Loucy (cell line): ENCODE measurements around the gene PAPOLG.

Source experiments
- H2AFZ ChIP-seq: fragments of 200-600 bp; sonication (generic); 2 replicates; pipeline ENCODE4 v1.6.0; 2016; ENCODE audit warnings: antibody characterized with exemption, mild to moderate bottlenecking, low read length, moderate library complexity
- H3F3A ChIP-seq: fragments of 200-600 bp; 2 replicates; pipeline ENCODE4 v1.6.0; 2016; ENCODE audit warnings: antibody characterized with exemption, low read depth, mild to moderate bottlenecking
- H3K27me3 ChIP-seq: fragments of 200-600 bp; sonication (generic); 2 replicates; pipeline ENCODE4 v1.6.1; 2014; ENCODE audit warnings: low read length, mild to moderate bottlenecking; ENCODE audit not compliant: insufficient read depth, poor library complexity, severe bottlenecking
- H3K36me3 ChIP-seq: fragments of 200-600 bp; sonication (generic); 2 replicates; pipeline ENCODE4 v1.6.1; 2016; ENCODE audit warnings: low read length; ENCODE audit not compliant: insufficient read depth
- H3K4me1 ChIP-seq: fragments of 200-600 bp; sonication (generic); 2 replicates; pipeline ENCODE4 v1.5.1; 2014; ENCODE audit warnings: low read length, mild to moderate bottlenecking; ENCODE audit not compliant: insufficient read depth, poor library complexity, severe bottlenecking
- H3K4me2 ChIP-seq: fragments of 200-600 bp; sonication (generic); 2 replicates; pipeline ENCODE4 v1.6.0; 2014; ENCODE audit warnings: antibody characterized with exemption, low read length, low read depth, mild to moderate bottlenecking; ENCODE audit not compliant: poor library complexity, severe bottlenecking
- H3K4me3 ChIP-seq: fragments of 200-600 bp; sonication (generic); 2 replicates; pipeline ENCODE4 v1.5.1; 2014; ENCODE audit warnings: low read length, mild to moderate bottlenecking, mixed read lengths; ENCODE audit not compliant: poor library complexity, severe bottlenecking
- H3K79me2 ChIP-seq: fragments of 200-600 bp; sonication (generic); 2 replicates; pipeline ENCODE4 v1.6.1; 2014; ENCODE audit warnings: low read length; ENCODE audit not compliant: insufficient read depth
- H3K9ac ChIP-seq: fragments of 200-600 bp; sonication (generic); 2 replicates; pipeline ENCODE4 v1.6.0; 2014; ENCODE audit warnings: mild to moderate bottlenecking, low read depth, low read length, moderate library complexity; ENCODE audit not compliant: poor library complexity, severe bottlenecking
- H3K9me2 ChIP-seq: fragments of 200-600 bp; sonication (generic); replicated peaks from 2 replicates; pipeline ENCODE4 v1.6.1; 2016; ENCODE audit warnings: low read depth, low read length, mixed read lengths
- H3K9me3 ChIP-seq: fragments of 200-600 bp; sonication (generic); 2 replicates; pipeline ENCODE4 v1.6.1; 2014; ENCODE audit warnings: mild to moderate bottlenecking, antibody characterized with exemption, low read length, low read depth; ENCODE audit not compliant: insufficient read depth
- H4K20me1 ChIP-seq: fragments of 200-600 bp; sonication (generic); 2 replicates; pipeline ENCODE4 v1.6.0; 2014; ENCODE audit warnings: antibody characterized with exemption, low read length, mild to moderate bottlenecking; ENCODE audit not compliant: insufficient read depth, poor library complexity, severe bottlenecking
- EZH2phosphoT487 ChIP-seq: fragments of 200-600 bp; IDR thresholded peaks from 2 replicates; pipeline ENCODE4 v1.6.1; 2018; ENCODE audit warnings: antibody characterized with exemption, mild to moderate bottlenecking, moderate library complexity, borderline replicate concordance
- TF ChIP-seq, protein P1 (sequence below): fragments of 200-600 bp; sonication (generic); conservative IDR thresholded peaks from 2 replicates; pipeline ENCODE4 v1.5.1; 2014; ENCODE audit warnings: mild to moderate bottlenecking, antibody characterized with exemption, low read length

Gene PAPOLG

DNA sequence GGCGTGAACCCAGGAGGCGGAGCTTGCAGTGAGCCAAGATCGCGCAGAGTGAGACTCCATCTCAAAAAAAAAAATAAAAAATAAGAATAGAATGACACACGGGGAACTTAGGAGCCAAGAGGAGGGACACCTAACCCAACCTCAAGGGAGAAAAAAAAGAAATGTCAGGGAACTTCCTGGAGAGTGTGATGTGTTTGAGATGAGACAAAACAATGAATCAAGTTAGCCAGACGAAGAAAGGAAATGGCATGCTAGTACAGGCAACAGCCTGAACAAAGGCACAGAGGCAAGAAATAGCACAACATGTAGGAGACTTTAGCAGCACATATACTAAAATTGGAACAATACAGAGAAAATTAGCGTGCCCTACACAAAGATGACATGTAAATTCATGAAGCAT is 36.7 kb upstream of the PAPOLG start:
- H2AFZ ChIP-seq: no peak overlapping the region
- H3K9ac ChIP-seq: no peak overlapping the region
- H3K4me2 ChIP-seq: no peak overlapping the region
- no peaks in the 10 kb centered on the region for H3K36me3 ChIP-seq
- no peaks in the 10 kb centered on the region for H3K27me3 ChIP-seq
- H3K4me3 ChIP-seq: no peak overlapping the region
- H3K9me3 ChIP-seq: no peaks in the 10 kb centered on the region
- H3K4me1 ChIP-seq: no peaks in the 10 kb centered on the region
- TF ChIP-seq EZH2phosphoT487: no peak
- TF ChIP-seq, protein P1, sequence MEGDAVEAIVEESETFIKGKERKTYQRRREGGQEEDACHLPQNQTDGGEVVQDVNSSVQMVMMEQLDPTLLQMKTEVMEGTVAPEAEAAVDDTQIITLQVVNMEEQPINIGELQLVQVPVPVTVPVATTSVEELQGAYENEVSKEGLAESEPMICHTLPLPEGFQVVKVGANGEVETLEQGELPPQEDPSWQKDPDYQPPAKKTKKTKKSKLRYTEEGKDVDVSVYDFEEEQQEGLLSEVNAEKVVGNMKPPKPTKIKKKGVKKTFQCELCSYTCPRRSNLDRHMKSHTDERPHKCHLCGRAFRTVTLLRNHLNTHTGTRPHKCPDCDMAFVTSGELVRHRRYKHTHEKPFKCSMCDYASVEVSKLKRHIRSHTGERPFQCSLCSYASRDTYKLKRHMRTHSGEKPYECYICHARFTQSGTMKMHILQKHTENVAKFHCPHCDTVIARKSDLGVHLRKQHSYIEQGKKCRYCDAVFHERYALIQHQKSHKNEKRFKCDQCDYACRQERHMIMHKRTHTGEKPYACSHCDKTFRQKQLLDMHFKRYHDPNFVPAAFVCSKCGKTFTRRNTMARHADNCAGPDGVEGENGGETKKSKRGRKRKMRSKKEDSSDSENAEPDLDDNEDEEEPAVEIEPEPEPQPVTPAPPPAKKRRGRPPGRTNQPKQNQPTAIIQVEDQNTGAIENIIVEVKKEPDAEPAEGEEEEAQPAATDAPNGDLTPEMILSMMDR: no peak
- no peaks in the 10 kb centered on the region for H3K79me2 ChIP-seq
- H3K9me2 ChIP-seq: no peaks in the 10 kb centered on the region
- H4K20me1 ChIP-seq: no peaks in the 10 kb centered on the region
- no peaks in the 10 kb centered on the region for H3F3A ChIP-seq

DNA sequence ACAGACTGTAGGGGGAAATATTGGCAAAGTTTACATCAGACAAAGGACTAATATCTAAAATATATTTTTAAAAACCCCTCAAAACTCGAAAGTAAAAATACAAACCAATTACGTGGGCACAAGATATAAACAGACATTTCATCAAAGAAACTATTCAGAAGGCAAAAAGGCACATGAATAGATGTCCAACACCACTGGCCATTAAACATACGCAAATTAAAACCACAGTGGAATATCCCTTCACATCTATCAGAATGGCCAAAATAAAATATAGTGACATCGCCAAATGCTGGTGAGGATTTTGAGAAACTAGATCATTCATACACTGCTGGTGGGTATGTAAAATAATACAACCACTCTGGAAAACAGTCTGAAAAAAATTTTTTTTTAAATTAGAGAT is 30.6 kb upstream of the PAPOLG start:
- Histone ChIP-seq H3K79me2 (no peaks in the 10 kb centered on the region), H3K9me2 (no peaks in the 10 kb centered on the region)

DNA sequence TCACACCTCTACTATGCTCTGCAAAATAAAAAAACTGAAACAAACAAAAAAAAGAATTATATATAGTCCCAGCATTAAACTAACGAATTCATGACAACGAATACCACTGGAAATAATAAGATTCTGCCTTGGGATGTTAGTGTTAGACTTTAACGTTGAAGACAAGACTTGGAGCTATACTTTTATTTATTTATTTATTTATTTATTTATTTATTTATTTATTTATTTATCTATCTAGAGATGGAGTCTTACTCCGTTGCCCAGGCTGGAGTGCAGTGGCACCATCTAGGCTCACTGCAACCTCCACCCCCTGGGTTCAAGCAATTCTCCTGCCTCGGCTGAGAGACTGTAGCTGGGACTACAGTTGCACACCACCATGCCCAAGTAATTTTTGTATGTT is 27.2 kb upstream of the PAPOLG start:
- no peaks in the 10 kb centered on the region for H4K20me1 ChIP-seq
- TF ChIP-seq, protein P1: no peak
- no peak for TF ChIP-seq EZH2phosphoT487
- no peaks in the 10 kb centered on the region for H3K79me2 ChIP-seq
- H3K4me3 ChIP-seq: no peak overlapping the region
- no peaks in the 10 kb centered on the region for H3K36me3 ChIP-seq
- H3K9ac ChIP-seq: no peak overlapping the region
- H3F3A ChIP-seq: no peaks in the 10 kb centered on the region
- H3K4me2 ChIP-seq: no peak overlapping the region
- no peak overlapping the region for H2AFZ ChIP-seq
- H3K9me2 ChIP-seq: no peaks in the 10 kb centered on the region
- H3K27me3 ChIP-seq: no peaks in the 10 kb centered on the region
- no peaks in the 10 kb centered on the region for H3K9me3 ChIP-seq
- no peaks in the 10 kb centered on the region for H3K4me1 ChIP-seq

More for the DNA sequence above, 30.6 kb upstream of the PAPOLG start:
- Histone ChIP-seq H3K9ac (no peak overlapping the region), H3K4me1 (no peaks in the 10 kb centered on the region), H3K9me3 (no peaks in the 10 kb centered on the region), H3K36me3 (no peaks in the 10 kb centered on the region), H2AFZ (no peak overlapping the region), H3K27me3 (no peaks in the 10 kb centered on the region), H4K20me1 (no peaks in the 10 kb centered on the region), H3K4me3 (no peak overlapping the region), H3K4me2 (no peak overlapping the region), H3F3A (no peaks in the 10 kb centered on the region)
- TF ChIP-seq, protein P1: no peak
- TF ChIP-seq EZH2phosphoT487: no peak
